Erythroblast (primary cell): Measurements from ENCODE around the gene ACSL6.

Source experiments
- GATA1 ChIP-seq: IDR thresholded peaks from 2 replicates; pipeline ENCODE4 v1.6.1; 2011; ENCODE audit warnings: low read depth, mild to moderate bottlenecking, control low read depth, low read length, moderate library complexity
- POLR2A ChIP-seq: IDR thresholded peaks from 2 replicates; pipeline ENCODE4 v1.6.1; 2011; ENCODE audit warnings: mild to moderate bottlenecking, low read length

DNA sequence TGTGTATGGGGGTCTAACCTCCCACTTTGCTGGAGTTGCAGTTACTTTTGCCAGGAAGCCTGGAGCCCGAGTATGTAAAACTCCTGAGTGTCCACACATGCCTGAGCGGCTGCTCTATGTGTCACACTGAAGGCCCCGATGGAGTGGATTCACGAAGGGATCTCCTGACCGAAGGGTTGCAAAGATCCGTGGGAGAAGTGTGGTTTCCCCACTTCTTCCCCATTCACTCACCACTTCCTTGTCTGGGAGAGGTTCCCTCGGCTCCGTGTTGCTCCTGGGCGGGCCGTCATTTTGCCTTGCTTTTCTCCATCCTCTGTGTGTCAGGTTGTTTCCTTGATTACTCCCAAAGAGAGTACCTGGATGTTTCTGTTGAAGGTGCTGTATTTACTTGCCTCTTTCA is 32.7 kb upstream of the ACSL6 start:
- TF ChIP-seq GATA1, result no peak
- no peak for TF ChIP-seq POLR2A
